A549 (cell line): Measurements from ENCODE around the gene ANKRD29.

Experiments
- CHD2 ChIP-seq: fragments of 150-350 bp; IDR thresholded peaks from 2 replicates; pipeline ENCODE4 v1.6.1; 2014; ENCODE audit warnings: low read length; ENCODE audit not compliant: partially characterized antibody
- CTCF ChIP-seq: fragments of >200 bp; sonication (Bioruptor Twin); formaldehyde crosslinking; IDR thresholded peaks from 3 replicates; pipeline ENCODE4 v1.5.1; 2016

GRCh38 chr18:23689616-23690504 is 27.1 kb upstream of the ANKRD29 start:
- no peak for TF ChIP-seq CTCF
- TF ChIP-seq CHD2, result no peak
